Stimulated activated CD4-positive, alpha-beta T cell treated with anti-CD3 and anti-CD28 coated beads, Interleukin-1b, Interleukin-23, amount 100 ng/mL, for 48 hours (primary cell): Measurements from ENCODE around the gene SMAP1.
"Not testable (repeated sequence)": the region's sequence is repeated elsewhere in the genome, so short reads cannot be mapped to it uniquely, and the experiment has no call there.

ENCODE experiments used
- DNase-seq: peaks from one replicate; pipeline ENCODE4 v3.0.0-alpha.2; 2020

The SMAP1 gene

GRCh38 chr6:70742462-70742861 lies 74.8 kb downstream of the SMAP1 start:
- DNase-seq = not testable (repeated sequence)

DNA sequence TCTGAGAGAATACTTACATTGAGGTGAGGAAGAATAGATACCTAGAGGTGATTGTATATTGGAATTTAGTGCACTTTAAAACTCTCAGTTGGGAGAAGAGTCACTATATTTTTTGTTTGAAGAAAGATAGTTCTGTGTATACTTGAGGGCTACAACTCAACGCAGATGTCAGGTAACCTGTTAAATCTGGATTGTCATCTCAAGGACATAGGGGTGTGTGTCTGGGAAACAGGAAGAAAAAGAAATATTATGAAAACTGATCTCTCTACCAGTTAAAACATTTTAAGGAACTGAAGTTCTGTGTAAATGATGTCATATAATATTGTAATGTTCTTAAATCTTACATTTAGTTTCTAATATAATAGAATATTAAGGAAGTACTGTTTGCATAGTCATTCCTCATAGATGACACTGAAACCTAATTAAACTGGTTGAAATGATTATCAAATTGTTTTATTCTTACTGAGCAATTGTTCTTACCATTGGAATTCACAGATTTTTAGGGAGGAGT lies 86.2 kb downstream of the SMAP1 start:
- no peak for DNase-seq

DNA sequence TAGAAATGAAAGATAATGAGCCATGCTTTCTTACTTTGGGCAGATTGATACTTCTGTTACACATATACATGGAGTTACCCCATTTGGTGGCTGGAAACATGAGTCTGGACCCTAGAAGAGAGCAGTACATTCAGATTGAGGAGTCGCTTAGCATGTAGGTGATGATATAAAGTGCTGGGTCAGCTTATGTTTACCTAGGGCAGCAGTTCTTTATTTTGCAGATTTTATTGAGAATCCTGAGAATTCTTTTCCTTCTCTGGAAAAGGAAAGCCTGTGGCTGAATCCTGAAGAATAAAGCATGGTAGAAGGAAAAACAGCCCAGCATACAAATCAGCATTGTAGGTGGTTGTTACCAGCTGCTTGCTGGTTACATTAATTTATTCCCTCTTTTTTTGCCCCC lies 91.2 kb downstream of the SMAP1 start:
- DNase-seq = no peak

- no peak for DNase-seq
Measured at GRCh38 chr6:70763754-70764510, 96.2 kb downstream of the SMAP1 start.

- no peak for DNase-seq
Measured at GRCh38 chr6:70764706-70765105, 97.0 kb downstream of the SMAP1 start.

DNA sequence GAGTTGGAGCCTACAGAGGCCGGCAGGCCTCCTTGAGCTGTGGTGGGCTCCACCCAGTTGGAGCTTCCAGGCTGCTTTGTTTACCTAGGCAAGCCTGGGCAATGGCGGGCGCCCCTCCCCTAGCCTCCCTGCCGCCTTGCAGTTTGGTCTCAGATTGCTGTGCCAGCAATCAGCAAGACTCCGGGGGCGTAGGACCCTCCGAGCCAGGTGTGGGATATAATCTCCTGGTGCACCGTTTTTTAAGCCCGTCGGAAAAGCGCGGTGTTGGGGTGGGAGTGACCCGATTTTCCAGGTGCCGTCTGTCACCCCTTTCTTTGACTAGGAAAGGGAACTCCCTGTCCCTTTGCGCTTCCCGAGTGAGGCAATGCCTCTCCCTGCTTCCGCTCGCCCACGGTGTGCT lies 103.7 kb downstream of the SMAP1 start:
- not testable (repeated sequence) for DNase-seq

- no peak for DNase-seq
Measured at GRCh38 chr6:70779934-70780333, 112.3 kb downstream of the SMAP1 start.

DNA sequence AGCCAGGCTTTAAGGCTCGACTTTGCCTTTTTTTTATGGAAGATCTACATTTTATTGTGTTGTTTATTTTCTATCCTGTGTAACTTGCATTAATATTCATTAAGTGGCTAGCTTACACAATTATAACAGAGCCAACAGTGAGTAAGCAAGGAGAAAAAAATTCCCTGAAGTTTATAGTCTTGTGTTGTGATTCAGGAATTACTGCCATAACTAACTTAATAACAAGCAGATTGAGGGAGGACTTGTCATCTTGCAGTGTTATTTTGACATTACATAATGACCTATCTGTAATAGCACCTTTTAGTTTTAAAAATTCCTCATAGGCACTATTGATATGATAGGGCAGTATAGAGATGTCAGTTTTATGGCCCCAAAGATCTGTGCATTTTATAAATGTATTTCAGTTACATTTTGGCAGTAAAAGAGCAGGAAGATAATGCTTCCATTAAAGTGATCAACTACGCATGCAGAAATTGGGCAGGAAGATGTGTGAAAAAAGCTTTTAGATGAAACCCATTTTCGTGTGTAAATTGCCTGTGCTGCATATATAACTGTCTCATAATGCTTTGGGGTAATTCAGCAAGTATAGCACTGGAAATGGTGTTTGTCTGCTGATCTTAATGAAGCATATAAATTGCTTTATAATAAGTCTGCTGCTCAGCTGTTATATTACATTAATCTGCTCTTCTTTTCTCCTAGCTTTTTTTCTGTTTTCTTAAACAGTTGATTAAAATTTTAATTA lies 123.0 kb downstream of the SMAP1 start:
- DNase-seq = no peak

- DNase-seq = no peak
Measured at GRCh38 chr6:70797625-70798024, 129.9 kb downstream of the SMAP1 start.

- DNase-seq = no peak
Measured at GRCh38 chr6:70806086-70806485, 138.4 kb downstream of the SMAP1 start.

- DNase-seq = no peak
Measured at GRCh38 chr6:70811788-70812187, 144.1 kb downstream of the SMAP1 start.

GRCh38 chr6:70813885-70814284 lies 146.2 kb downstream of the SMAP1 start:
- no peak for DNase-seq

GRCh38 chr6:70819646-70820045 lies 152.0 kb downstream of the SMAP1 start:
- DNase-seq = no peak

DNA sequence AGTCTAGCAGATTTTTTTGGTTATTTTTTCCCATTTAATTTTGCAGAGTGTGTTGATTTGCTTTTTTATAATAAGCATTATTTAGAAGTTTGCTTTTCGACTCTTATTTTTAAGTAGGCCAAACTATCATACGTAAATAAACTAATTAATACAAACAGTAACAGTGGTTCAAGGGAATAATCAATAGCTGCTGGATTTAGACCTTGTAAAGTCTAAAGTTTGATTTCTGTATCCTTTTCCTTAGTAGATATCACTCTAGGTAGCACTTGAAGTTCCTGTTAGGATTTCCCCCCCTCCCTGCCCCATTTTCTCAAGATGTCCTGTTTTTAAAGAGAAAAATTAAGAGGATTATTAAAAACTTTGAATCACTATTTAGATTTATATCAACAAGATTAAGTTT lies 153.1 kb downstream of the SMAP1 start:
- DNase-seq = no peak

- DNase-seq = no peak
Measured at GRCh38 chr6:70821751-70822150, 154.1 kb downstream of the SMAP1 start.

DNA sequence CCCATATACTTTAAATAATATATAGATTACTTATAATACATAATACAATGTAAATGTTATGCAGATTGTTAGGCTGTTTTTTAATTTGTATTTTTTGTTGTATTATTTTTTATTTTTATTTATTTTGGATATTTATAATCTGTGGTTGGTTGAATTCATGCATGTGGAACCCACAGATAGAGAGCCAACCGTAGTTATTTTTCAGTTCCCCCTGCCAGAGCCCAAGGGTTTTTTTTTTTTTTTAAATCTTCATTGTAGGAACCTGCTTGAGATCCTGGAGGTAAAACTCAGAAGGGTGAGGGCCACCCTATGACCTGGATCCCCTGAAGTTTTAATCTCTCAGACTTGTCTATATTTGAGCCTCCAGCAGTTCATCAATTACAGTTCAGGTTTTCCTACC lies 156.0 kb downstream of the SMAP1 start:
- no peak for DNase-seq

DNA sequence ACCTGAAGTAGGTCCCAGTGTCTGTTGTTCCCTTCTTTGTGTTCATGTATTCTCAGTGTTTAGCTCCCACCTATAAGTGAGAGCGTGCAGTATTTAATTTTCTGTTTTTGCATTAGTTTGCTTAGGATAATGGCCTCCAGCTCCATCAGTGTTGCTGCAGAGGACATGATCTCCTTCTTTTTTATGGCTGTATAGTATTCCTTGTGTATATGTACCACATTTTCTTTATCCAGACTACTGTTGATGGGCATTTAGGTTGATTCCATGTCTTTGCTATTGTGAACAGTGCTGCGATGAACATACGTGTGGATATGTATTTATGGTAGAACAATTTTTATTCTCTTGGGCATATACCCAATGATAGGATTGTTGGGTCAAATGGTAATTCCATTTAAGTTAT lies 163.7 kb downstream of the SMAP1 start:
- no peak for DNase-seq

- no peak for DNase-seq
Measured at GRCh38 chr6:70834520-70834919, 166.8 kb downstream of the SMAP1 start.

GRCh38 chr6:70838907-70839285 lies 171.2 kb downstream of the SMAP1 start:
- DNase-seq = no peak

GRCh38 chr6:70839286-70840266 lies 171.9 kb downstream of the SMAP1 start:
- DNase-seq = no peak

DNA sequence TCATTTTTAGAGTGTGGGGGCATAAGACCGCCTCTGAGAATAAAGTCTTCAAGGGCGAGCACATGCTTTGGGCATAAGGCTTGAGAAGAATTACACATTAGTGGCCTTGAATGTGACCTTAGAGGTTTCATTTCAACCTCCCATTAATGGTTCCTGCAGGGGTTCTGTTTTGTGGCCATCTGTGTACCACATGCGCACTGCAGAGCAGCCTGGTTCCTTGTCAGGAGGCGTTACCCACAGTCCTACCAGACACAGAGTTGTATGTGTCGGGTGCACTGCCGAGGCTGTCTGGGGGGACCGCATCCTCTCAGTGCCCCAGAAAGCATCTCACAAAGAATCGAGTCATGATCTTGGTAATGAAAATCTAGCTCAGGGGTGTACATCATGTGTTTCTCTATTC lies 173.4 kb downstream of the SMAP1 start:
- no peak for DNase-seq

GRCh38 chr6:70842541-70842940 lies 174.9 kb downstream of the SMAP1 start:
- DNase-seq = no peak

GRCh38 chr6:70843328-70843918 lies 175.7 kb downstream of the SMAP1 start:
- no peak for DNase-seq
